ENCODE measurements around the gene HECTD2. TPM values are rescaled to one million over a fixed set of nuclear protein-coding genes. Genes with fewer than 3 reads are reported as not detected.
"Not testable (repeated sequence)": the region's sequence is repeated elsewhere in the genome, so short reads cannot be mapped to it uniquely, and the experiment has no call there.

Gene HECTD2
- total RNA-seq, 2 donors from 2014 or later: 2.5 to 5.6 TPM

- Histone ChIP-seq H3K27ac (no peak overlapping the region), H3K9me3 (no peaks in the 10 kb centered on the region), H3K9ac (ENCODE audit: low read depth in 2 of 2, low read length in 2 of 2) (no peak overlapping the region), H3K4me1 (no peaks in the 10 kb centered on the region), H3K27me3 (no peaks in the 10 kb centered on the region), H3K36me3 (no peaks in the 10 kb centered on the region), H3K4me3 (no peak overlapping the region)
- no peak for DNase-seq
- intact Hi-C loops (cut with DNase I): no loop called here
- TF ChIP-seq, protein P1, sequence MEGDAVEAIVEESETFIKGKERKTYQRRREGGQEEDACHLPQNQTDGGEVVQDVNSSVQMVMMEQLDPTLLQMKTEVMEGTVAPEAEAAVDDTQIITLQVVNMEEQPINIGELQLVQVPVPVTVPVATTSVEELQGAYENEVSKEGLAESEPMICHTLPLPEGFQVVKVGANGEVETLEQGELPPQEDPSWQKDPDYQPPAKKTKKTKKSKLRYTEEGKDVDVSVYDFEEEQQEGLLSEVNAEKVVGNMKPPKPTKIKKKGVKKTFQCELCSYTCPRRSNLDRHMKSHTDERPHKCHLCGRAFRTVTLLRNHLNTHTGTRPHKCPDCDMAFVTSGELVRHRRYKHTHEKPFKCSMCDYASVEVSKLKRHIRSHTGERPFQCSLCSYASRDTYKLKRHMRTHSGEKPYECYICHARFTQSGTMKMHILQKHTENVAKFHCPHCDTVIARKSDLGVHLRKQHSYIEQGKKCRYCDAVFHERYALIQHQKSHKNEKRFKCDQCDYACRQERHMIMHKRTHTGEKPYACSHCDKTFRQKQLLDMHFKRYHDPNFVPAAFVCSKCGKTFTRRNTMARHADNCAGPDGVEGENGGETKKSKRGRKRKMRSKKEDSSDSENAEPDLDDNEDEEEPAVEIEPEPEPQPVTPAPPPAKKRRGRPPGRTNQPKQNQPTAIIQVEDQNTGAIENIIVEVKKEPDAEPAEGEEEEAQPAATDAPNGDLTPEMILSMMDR (IDR thresholded peaks at IDR 0.05): no peak
These were observed 42.6 kb upstream of the HECTD2 start for GRCh38 chr10:91367558-91367957.

GRCh38 chr10:91369978-91370589 is 40.1 kb upstream of the HECTD2 start:
- H3K27ac ChIP-seq; H3K4me3 ChIP-seq; DNase-seq; H3K36me3 ChIP-seq; intact Hi-C loops (cut with DNase I); H3K9ac ChIP-seq (ENCODE audit: low read depth in 2 of 2, low read length in 2 of 2); H3K9me3 ChIP-seq; H3K27me3 ChIP-seq; H3K4me1 ChIP-seq: not testable (repeated sequence)

GRCh38 chr10:91374052-91374451 is 36.1 kb upstream of the HECTD2 start:
- no peaks in the 10 kb centered on the region for H3K9me3 ChIP-seq
- no peaks in the 10 kb centered on the region for H3K27me3 ChIP-seq
- H3K4me1 ChIP-seq: no peaks in the 10 kb centered on the region
- no peak overlapping the region for H3K4me3 ChIP-seq
- intact Hi-C loops (cut with DNase I): no loop called here
- H3K36me3 ChIP-seq: no peaks in the 10 kb centered on the region
- no peak for DNase-seq
- TF ChIP-seq, protein P1 (IDR thresholded peaks at IDR 0.05): no peak
- no peak overlapping the region for H3K27ac ChIP-seq
- H3K9ac ChIP-seq (ENCODE audit: low read depth in 2 of 2, low read length in 2 of 2): no peak overlapping the region

- no peak for DNase-seq
- Histone ChIP-seq H3K9ac (ENCODE audit: low read depth in 2 of 2, low read length in 2 of 2) (no peak overlapping the region), H3K27me3 (no peaks in the 10 kb centered on the region), H3K36me3 (no peaks in the 10 kb centered on the region), H3K4me1 (no peaks in the 10 kb centered on the region), H3K4me3 (no peak overlapping the region), H3K27ac (no peak overlapping the region), H3K9me3 (no peaks in the 10 kb centered on the region)
- TF ChIP-seq, protein P1 (IDR thresholded peaks at IDR 0.05): no peak
- intact Hi-C loops (cut with DNase I): no loop called here
These were observed 32.1 kb upstream of the HECTD2 start for GRCh38 chr10:91378061-91378460.

- no peaks in the 10 kb centered on the region for H3K4me1 ChIP-seq
- H3K9ac ChIP-seq (ENCODE audit: low read depth in 2 of 2, low read length in 2 of 2): no peak overlapping the region
- no peaks in the 10 kb centered on the region for H3K9me3 ChIP-seq
- TF ChIP-seq, protein P1 (IDR thresholded peaks at IDR 0.05): no peak
- no peak overlapping the region for H3K27ac ChIP-seq
- intact Hi-C loops (cut with DNase I): loop anchor here (10.0 kb wide), 1 partner anchor 174 kb away; no protein-coding TSS in a partner anchor
- H3K27me3 ChIP-seq: no peaks in the 10 kb centered on the region
- no peaks in the 10 kb centered on the region for H3K36me3 ChIP-seq
- DNase-seq: no peak
- H3K4me3 ChIP-seq: no peak overlapping the region
These were observed 29.3 kb upstream of the HECTD2 start for GRCh38 chr10:91380873-91381256.

- intact Hi-C loops (cut with DNase I): loop anchor here (10.0 kb wide), 1 partner anchor 173 kb away; no protein-coding TSS in a partner anchor
- H3K27ac ChIP-seq: no peak overlapping the region
- no peaks in the 10 kb centered on the region for H3K9me3 ChIP-seq
- no peak overlapping the region for H3K4me3 ChIP-seq
- no peak overlapping the region for H3K9ac ChIP-seq (ENCODE audit: low read depth in 2 of 2, low read length in 2 of 2)
- TF ChIP-seq, protein P1 (IDR thresholded peaks at IDR 0.05): no peak
- H3K27me3 ChIP-seq: no peaks in the 10 kb centered on the region
- no peaks in the 10 kb centered on the region for H3K36me3 ChIP-seq
- no peaks in the 10 kb centered on the region for H3K4me1 ChIP-seq
- DNase-seq: no peak
These were observed 28.8 kb upstream of the HECTD2 start for GRCh38 chr10:91381257-91381891.

Measured in colonic mucosa (tissue), 4 donors.